PC-3 (cell line): ENCODE measurements around the gene HM13. TPM values are rescaled to one million over a fixed set of nuclear protein-coding genes. Genes with fewer than 3 reads are reported as not detected.
"Not testable (repeated sequence)": the region's sequence is repeated elsewhere in the genome, so short reads cannot be mapped to it uniquely, and the experiment has no call there.

Source experiments
- ATAC-seq: fragments of 200-7000 bp; cut with Tn5 transposase; 2 replicates; pipeline ENCODE4 v1.9.1; 2020; ENCODE audit warnings: mild to moderate bottlenecking, moderate library complexity
- BruUV-seq: library from RNA; stranded (reverse); fragments of 400-500 nt; replicated peaks from 2 replicates; lab custom pipeline; 2021; lab: Mats Ljungman, UMichigan
- CTCF ChIA-PET: fragments of 300-600 bp; sonication (Branson Sonifier 250); formaldehyde crosslinking; loops from one replicate; lab custom pipeline; 2022; ENCODE audit warnings: antibody characterized with exemption; lab: Charles Lee
- POLR2A ChIA-PET: fragments of 300-600 bp; sonication (Branson Sonifier 250); formaldehyde crosslinking; loops from one replicate; lab custom pipeline; 2022; ENCODE audit warnings: antibody characterized with exemption; ENCODE audit not compliant: unreplicated experiment; lab: Charles Lee
- DNase-seq: peaks from one replicate; pipeline ENCODE4 v3.0.0-alpha.2; 2015
- H2AFZ ChIP-seq: fragments of 300-600 bp; sonication (generic); 2 replicates; pipeline ENCODE4 v1.6.0; 2016; ENCODE audit warnings: antibody characterized with exemption, low read length
- H3F3A ChIP-seq: fragments of 300-600 bp; sonication (generic); one replicate; pipeline ENCODE4 v1.6.0; 2017; ENCODE audit warnings: antibody characterized with exemption, low read length, control low read depth, mild to moderate bottlenecking; ENCODE audit not compliant: unreplicated experiment
- H3K27ac ChIP-seq: fragments of 300-600 bp; sonication (generic); 2 replicates; pipeline ENCODE4 v1.5.1; 2016; ENCODE audit warnings: mild to moderate bottlenecking, low read length
- H3K27me3 ChIP-seq: fragments of 300-600 bp; sonication (generic); 2 replicates; pipeline ENCODE4 v1.6.1; 2016; ENCODE audit warnings: low read length, mixed read lengths
- H3K36me3 ChIP-seq: fragments of 300-600 bp; sonication (generic); 2 replicates; pipeline ENCODE4 v1.6.1; 2016; ENCODE audit warnings: low read depth, mixed run types, low read length, mixed read lengths
- H3K4me1 ChIP-seq: fragments of 300-600 bp; sonication (generic); 2 replicates; pipeline ENCODE4 v1.5.1; 2016; ENCODE audit warnings: low read length; ENCODE audit not compliant: insufficient read depth
- H3K4me2 ChIP-seq: fragments of 300-600 bp; sonication (generic); 2 replicates; pipeline ENCODE4 v1.6.0; 2016; ENCODE audit warnings: low read length
- H3K4me3 ChIP-seq: fragments of 300-600 bp; sonication (generic); 2 replicates; pipeline ENCODE4 v1.5.1; 2016; ENCODE audit warnings: mild to moderate bottlenecking, low read length, mixed read lengths
- H3K79me2 ChIP-seq: fragments of 300-600 bp; sonication (generic); 2 replicates; pipeline ENCODE4 v1.6.1; 2017; ENCODE audit warnings: low read length, mixed read lengths
- H3K9ac ChIP-seq: fragments of 300-600 bp; sonication (generic); 2 replicates; pipeline ENCODE4 v1.6.0; 2016; ENCODE audit warnings: mild to moderate bottlenecking, low read length
- H3K9me2 ChIP-seq: fragments of 300-600 bp; sonication (generic); replicated peaks from 2 replicates; pipeline ENCODE4 v1.6.1; 2016; ENCODE audit warnings: mixed run types, low read length, mixed read lengths
- H3K9me3 ChIP-seq: fragments of 300-600 bp; sonication (generic); 2 replicates; pipeline ENCODE4 v1.6.1; 2016; ENCODE audit warnings: low read length, mixed read lengths
- H4K20me1 ChIP-seq: fragments of 300-600 bp; sonication (generic); 2 replicates; pipeline ENCODE4 v1.6.1; 2016; ENCODE audit warnings: low read length, mixed read lengths
- CTCF ChIP-seq: fragments of 300-600 bp; sonication (generic); conservative IDR thresholded peaks from 2 replicates; pipeline ENCODE4 v1.5.1; 2017; ENCODE audit warnings: antibody characterized with exemption, low read depth, mild to moderate bottlenecking, low read length
- EZH2 ChIP-seq: fragments of 300-600 bp; sonication (generic); IDR thresholded peaks from one replicate; pipeline ENCODE4 v1.6.1; 2017; ENCODE audit warnings: antibody characterized with exemption, mild to moderate bottlenecking, low read length; ENCODE audit not compliant: unreplicated experiment
- EZH2phosphoT487 ChIP-seq: fragments of 300-600 bp; sonication (generic); IDR thresholded peaks from 2 replicates; pipeline ENCODE4 v1.6.1; 2018; ENCODE audit warnings: mild to moderate bottlenecking, antibody characterized with exemption, low read length, borderline replicate concordance
- intact Hi-C: fragments of 100-400 bp; cut with micrococcal nuclease; formaldehyde crosslinking; loops from 2 replicates; pipeline ENCODE4 v1.9.0; 2023
- total RNA-seq: library from RNA; depleted of rRNA; stranded (reverse); fragments of >200 nt; gene quantifications from 2 replicates; pipeline ENCODE4 v1.2.3, GENCODE V29; 2014

Gene HM13
- total RNA-seq, 1 experiment from 2014 or later: 99.5 TPM

DNA sequence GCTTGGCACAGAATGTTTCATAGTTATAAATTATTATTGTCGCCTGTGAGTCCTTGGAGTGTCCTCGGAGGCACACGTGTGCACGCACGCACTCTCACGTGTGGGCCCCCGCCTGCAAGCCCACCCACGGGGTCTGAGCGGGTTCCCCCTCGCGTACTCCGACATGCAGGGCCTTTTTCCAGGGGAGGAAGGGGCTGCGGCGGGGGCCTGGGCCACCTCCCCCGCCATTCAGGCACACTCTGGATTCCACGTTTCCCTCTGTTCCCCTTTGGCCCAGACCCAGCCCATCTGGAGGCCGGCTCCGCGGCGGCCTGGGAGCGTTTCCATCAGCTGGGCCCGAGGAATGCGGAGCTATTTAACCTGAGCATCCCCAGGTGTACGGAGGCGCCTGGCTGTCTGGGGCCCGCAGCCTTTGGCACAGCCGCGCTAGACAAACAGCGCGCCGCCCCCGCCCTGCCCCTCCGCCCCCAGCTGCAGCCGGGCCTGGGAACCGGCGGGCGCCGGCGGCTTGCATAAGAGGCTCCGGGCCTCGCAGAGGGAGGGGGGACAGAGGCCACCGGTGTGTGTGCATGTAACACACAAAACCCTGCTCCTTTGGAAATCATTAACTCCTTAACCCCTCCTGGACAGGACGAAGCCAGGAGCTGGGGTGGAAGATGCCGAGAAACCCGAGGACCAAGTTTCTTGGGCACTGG, 94.2 kb downstream of the HM13 start:
- ATAC-seq: peak; percentile 21
- Histone ChIP-seq H3K9ac (peak overlapping the region; percentile 19), H3K4me3 (peak overlapping the region; percentile 97), H3F3A (peaks cover 15% of the 10 kb centered on the region), H3K9me3 (no peaks in the 10 kb centered on the region), H3K4me2 (peak overlapping the region; percentile 83), H3K9me2 (no peaks in the 10 kb centered on the region), H3K27ac (peak overlapping the region; percentile 69), H4K20me1 (peaks cover 17% of the 10 kb centered on the region), H2AFZ (peak overlapping the region; percentile 7; the same call in 1 of the 2 replicates), H3K27me3 (no peaks in the 10 kb centered on the region), H3K79me2 (peaks cover 33% of the 10 kb centered on the region), H3K36me3 (0 out of 2 replicates have a peak, but pooled peaks cover 6% of the 10 kb centered on the region), H3K4me1 (peaks cover 67% of the 10 kb centered on the region)
- TF ChIP-seq EZH2 (no peak), CTCF (no peak), EZH2phosphoT487 (0 out of 2 replicates have a peak, but pooled peaks have one; percentile 45)
- no TSS peak for BruUV-seq
- ChIA-PET CTCF (interaction anchor here (0.6 to 2.3 kb wide), 6 partner anchors 15 to 51 kb away, joined by 3 to 23 read pairs (median 6); no protein-coding TSS in a partner anchor), POLR2A (interaction anchor here (0.6 to 1.6 kb wide), 6 partner anchors 13 to 46 kb away, joined by 4 to 27 read pairs (median 7); no protein-coding TSS in a partner anchor)
- intact Hi-C loops: loop anchor here (1.0 kb wide), 1 partner anchor 36 kb away; no protein-coding TSS in a partner anchor
- DNase-seq: peak; percentile 94

DNA sequence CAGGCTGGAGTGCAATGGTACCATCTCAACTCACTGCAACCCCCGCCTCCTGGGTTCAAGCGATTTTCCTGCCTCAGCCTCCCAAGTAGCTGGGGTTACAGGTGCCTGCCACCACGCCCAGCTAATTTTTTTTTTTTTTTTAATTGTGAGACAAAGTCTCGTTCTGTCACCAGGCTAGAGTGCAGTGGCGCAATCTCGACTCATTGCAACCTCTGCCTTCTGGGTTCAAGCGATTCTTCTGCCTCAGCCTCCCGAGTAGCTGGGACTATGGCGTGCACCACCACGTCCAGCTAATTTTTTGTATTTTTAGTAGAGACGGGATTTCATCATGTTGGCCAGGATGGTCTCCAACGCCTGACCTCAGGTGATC, 98.0 kb downstream of the HM13 start:
- CTCF ChIA-PET: interaction anchor here (1.0 to 4.2 kb wide), 14 partner anchors 8 to 111 kb away, joined by 3 to 118 read pairs (median 9); no protein-coding TSS in a partner anchor
- BruUV-seq, intact Hi-C loops, H3F3A ChIP-seq, H4K20me1 ChIP-seq, H3K9me3 ChIP-seq, H2AFZ ChIP-seq, H3K9me2 ChIP-seq, H3K27ac ChIP-seq, H3K27me3 ChIP-seq, ATAC-seq, H3K9ac ChIP-seq, H3K36me3 ChIP-seq, DNase-seq, H3K79me2 ChIP-seq, H3K4me3 ChIP-seq: not testable (repeated sequence)
- peaks cover 49% of the 10 kb centered on the region for H3K4me1 ChIP-seq
- POLR2A ChIA-PET: interaction anchor here (0.6 to 2.0 kb wide), 4 partner anchors 39 to 55 kb away, joined by 5 to 20 read pairs (median 6); no protein-coding TSS in a partner anchor
- H3K4me2 ChIP-seq: peak overlapping the region; percentile 16; the same call in 1 of the 2 replicates

- no peak for ATAC-seq
- CTCF ChIA-PET: interaction anchor here (0.5 kb wide), 1 partner anchor 22 kb away, joined by 7 read pairs; no protein-coding TSS in a partner anchor
Measured at GRCh38 chr20:31615416-31615815, 101.2 kb downstream of the HM13 start.

More at GRCh38 chr20:31615416-31615815, 101.2 kb downstream of the HM13 start:
- no TSS peak for BruUV-seq
- Histone ChIP-seq H3K27me3 (no peaks in the 10 kb centered on the region), H3K9ac (no peak overlapping the region), H3F3A (no peaks in the 10 kb centered on the region), H3K9me2 (no peaks in the 10 kb centered on the region), H3K9me3 (no peaks in the 10 kb centered on the region), H3K4me2 (no peak overlapping the region), H3K4me1 (peaks cover 22% of the 10 kb centered on the region), H3K79me2 (no peaks in the 10 kb centered on the region), H2AFZ (no peak overlapping the region), H4K20me1 (no peaks in the 10 kb centered on the region), H3K4me3 (no peak overlapping the region), H3K27ac (no peak overlapping the region), H3K36me3 (no peaks in the 10 kb centered on the region)
- no peak for TF ChIP-seq CTCF
- no peak for TF ChIP-seq EZH2
- no peak for TF ChIP-seq EZH2phosphoT487
- intact Hi-C loops: no loop called here
- DNase-seq: no peak
- POLR2A ChIA-PET: no interaction called here
